COLO668 (cell line): ENCODE data around the gene FRZB.

ENCODE experiments used
- DNase-seq: peaks from one replicate; lab custom pipeline; 2025; ENCODE audit not compliant: unreplicated experiment; lab: John Stamatoyannopoulos, UW

The FRZB gene

DNA sequence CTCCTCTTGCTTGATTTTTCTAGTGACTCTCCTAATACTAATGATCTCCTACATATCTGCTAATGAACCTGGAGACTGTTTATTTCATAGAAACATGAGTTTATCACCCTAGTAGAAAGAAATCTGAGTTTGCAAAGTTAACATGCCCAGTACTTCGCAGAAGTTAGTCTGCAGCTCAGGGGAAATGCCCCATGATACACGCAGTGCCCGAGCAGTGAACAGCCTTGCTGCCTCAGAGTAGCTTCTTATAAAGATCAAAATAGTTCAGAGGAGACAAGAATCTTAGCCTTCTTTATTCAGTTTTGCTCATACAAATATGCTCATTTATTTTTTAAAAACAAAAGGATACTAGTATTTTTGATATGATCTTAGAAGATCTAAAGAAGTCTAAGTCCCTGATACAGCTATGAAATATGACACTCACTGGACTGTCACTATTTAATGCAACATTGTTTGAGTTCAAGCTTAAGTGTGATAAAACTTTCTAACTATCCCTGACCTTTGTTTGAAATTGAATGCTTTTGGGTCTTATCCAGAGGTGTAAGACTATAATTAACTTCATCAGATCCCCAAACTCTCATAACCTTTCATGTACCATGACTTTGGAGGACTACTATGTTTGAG lies 20.5 kb downstream of the FRZB start:
- DNase-seq = no peak

DNA sequence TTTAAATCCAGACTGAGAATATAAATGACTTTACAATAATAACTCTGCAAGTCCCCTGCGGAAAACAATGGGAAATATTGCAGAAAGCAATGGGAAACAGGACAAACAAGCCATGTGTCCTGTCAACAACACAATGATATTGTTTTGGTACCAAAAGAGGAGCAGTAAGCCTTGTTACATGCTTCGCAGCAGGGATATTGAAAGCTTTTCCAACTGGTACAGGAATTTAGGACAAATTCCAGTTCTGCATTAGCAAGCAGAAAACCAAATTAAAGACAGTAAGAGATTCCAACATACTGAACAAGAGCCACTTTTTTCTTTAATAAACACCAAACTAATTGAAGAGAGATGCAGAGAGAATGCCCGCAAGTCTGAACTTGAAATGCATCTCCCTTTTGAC lies 30.0 kb downstream of the FRZB start:
- no peak for DNase-seq

DNA sequence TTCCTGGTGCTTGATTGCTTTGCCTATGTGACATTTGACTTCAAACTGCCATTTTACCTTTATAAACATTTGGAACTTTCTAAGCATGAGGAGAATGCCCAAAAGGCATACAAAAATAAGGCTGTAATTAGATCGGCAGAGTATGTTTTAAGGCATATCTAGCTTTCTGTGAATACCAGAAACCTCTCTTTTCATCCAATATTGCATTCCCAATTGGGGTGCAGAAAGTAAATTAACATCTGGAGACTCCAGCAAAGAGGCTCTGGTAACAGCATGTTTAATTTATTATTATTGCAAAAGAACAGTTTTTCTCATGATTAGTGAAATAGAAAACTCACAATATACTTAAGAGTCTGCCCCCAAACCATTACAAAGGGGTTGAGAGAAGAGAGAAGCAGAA lies 32.1 kb downstream of the FRZB start:
- no peak for DNase-seq

DNA sequence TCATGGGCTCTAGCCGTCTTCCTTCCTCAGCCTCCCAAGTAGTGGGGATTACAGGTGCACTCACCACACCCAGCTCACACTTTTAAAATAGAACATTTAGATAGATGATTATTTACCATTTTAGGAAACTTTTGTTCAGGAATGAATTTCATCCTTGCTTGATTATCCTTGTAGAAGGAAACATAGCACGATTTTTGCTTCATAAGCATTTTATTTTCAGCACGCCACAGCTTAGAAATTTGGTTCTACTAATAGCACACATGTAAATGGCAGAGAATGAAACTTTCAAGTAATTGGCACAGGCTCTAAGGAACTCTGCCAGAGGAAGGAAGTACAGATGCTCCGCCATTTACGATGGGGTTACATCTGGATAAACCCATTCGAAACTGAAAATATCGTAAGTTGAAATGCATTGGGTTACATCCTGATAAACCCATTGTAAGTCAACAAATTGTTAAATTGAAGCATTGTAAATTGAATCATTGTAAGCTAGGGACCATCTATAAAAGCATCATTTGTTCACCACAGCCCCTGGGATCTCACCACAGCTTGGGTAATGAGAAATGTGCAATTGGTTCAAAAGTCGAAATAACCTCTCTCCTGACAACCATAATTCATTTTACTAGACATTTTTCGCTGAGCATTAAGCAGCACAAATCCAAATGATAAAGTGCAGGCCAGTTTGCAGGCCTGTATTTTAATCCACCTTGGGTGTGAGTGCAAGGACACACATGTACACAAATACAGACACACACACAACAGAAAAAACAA lies 33.2 kb downstream of the FRZB start:
- DNase-seq = no peak

DNA sequence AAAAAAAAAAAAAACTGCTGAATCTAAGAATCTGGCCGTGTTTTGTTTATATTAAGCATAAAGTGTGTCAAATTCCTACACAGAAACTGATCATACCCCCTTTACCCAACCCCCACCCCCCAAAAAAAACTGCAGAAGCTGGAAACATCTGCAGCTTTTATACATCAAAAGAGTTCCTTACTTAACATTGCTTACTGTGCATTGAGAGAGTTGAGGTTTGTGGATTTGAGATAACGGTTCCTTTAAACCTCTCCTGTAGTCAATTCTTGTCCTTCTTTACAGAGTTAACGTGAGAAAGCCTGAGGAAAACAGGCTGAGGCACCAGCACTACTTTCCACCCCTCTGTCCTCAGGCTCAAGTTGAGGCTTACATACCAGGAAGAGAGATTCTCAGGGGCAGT lies 34.5 kb downstream of the FRZB start:
- no peak for DNase-seq

DNA sequence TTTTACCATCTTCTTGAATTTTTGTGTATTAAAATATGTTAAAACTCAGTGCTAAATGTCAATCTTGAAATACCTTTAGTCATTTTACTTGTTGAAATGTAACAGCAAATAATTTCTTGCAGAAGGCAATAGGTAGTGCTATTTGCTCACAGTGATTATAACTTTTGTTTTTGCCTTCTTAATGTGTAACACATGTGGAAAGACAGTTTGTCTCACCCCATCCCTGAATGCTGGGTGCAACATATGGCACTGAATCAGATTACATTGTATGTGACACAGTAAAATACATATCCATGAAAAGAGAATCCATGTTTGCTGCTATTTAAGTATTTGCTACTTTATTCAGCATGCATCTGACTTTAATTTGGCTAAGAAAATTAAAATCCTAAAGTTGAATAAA lies 35.3 kb downstream of the FRZB start:
- no peak for DNase-seq

DNA sequence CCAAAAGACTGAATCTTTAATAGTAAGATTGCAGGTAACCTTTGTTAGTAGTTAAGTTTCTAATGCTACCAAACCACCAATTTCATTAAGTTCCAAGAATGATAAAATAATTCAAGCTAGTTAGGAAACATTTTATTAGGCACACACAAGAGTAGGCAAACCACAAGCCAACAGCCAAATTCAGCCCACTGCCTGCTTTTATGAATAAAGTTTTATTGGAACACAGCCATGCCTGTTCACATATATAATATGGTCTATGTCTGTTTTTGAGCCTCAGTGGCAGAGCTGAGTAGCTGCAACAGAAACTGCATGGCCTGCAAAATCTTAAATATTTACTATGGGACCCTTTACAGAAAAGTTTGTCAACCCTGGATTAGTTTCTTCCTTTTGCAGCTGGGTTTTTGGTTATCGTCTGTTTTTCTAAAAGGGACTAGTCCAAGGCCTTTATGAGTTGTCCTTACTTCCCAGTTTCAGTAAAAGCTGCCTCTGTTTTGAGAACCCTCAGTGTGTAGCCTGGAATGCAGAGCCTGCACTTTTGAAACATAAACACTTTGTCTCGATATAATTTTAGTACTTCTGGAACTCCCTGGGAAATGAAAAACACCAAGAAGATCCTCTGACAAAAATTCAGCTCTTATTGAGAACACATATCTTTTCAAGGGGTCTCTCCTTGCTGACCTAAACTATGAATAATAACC lies 39.1 kb downstream of the FRZB start:
- no peak for DNase-seq

DNA sequence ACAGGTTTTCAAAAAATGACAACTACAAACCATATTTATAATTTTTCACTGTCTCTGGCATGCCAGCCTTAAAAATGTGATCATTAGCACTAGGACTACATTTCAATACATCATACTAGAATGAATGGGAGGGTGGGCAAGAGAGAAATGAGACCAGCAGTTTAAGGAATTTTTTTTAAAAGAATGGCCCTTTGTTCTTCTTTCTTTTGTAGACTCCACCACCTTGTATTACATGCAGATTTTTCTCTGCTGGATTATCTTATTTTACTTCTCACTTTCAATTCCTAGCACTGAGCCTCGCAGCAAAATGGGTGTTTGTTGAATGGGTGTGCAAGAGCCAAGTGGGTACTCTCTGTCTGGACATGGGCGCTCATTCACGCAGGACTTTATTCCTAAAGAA lies 39.9 kb downstream of the FRZB start:
- DNase-seq = no peak

DNA sequence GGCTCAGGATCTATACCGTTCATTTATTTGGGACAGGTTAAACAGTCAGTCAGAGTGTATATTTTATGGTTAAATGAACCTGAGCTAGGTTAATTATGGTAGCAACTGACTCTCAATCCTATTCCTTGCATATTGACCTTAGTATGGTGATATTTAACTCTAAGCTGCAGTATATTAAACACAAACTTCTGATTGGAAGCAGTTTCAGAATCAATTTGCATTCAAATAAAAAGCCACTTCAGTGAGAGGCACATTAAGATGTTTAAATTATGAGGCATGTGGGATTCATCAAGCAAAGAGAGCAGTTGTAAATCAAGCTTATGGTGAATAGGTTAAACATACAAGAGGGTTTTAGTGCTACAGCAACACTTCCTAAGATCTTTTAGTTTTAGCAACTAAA lies 40.4 kb downstream of the FRZB start:
- DNase-seq = no peak

DNA sequence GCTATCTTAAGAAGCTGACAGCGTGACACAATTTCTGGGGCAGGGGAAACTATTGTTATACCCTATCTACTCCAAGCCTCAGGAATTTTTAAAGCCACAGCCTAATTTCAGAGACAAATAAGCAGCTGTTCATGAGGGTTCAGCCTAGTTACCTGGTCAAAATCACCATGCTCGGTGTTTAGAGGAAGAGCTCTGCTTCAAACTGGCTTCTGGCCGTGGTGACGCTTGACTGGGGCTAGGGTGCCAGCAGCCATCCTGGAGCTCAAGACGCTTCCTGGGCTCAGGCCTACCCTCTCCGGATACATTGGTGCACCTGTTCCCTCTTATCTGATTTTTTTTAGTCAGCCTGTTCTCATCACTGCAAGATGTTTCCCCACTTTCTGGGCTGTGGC lies 41.7 kb downstream of the FRZB start:
- DNase-seq = peak; percentile 66

DNA sequence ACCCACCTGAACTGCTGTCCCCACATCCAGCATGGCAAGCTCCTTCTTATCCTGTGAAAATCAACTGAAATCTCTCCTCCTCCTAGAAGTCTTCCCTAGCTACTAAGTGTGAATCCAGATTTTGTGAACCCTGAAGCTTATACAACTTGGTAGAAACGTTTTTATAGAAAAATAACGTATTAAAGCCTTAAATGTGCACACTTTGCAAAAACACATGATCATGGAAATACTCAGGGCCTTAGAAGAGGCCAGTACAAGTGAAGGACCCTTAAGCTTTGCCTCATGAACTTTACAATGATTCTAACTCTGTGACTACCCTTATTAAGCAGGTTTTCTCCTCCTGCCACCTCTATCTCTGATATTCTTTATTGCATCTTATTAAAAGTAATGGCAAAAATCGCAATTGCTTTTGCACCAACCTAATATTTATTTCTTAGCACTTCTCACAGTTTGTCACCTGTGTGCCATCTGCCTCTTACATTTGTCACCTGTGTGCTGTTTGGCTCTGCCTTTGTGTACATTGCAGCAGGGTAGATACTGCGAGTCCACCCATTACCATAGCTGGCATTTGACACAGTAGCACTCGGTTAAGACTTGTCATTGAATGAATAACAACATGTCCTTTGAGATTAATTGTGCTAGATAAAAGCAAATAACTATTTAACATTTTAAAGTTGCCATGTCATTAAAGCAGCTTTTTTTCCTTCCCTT lies 42.2 kb downstream of the FRZB start:
- DNase-seq = peak; percentile 59

DNA sequence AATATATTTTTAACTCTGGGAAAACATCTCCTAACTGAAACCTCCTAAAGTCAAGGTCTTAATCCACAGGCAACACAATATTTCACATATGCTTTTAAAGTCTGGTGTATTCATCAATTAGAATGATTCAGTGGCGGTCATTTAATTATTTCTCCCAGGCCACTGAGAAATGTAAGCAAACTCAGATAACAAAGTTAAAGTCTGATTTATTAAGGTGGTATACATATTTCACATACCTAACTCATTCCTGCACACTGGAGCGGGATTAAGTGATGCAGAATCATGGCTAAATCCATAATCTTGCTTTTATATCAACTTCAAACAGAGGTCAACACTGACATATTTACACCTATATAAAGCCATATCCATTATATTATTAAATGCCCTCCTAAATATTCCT lies 43.7 kb downstream of the FRZB start:
- no peak for DNase-seq

DNA sequence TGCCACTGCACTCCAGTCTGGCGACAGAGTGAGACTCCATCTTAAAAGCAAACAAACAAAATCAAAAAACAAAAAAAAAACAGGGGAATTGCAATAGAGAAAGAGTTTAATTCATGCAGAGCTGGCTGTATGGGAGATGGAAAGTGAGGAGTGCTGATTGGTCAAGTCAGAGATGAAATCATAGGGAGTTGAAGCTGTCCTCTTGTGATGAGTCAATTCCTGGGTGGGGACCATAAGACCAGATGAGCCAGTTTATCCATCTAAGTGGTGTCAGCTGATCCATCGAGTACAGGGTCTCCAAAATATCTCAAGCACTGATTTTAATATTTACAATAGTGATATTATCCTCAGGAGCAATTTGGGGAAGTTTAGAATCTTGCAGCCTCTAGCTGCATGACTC lies 45.3 kb downstream of the FRZB start:
- DNase-seq = no peak

DNA sequence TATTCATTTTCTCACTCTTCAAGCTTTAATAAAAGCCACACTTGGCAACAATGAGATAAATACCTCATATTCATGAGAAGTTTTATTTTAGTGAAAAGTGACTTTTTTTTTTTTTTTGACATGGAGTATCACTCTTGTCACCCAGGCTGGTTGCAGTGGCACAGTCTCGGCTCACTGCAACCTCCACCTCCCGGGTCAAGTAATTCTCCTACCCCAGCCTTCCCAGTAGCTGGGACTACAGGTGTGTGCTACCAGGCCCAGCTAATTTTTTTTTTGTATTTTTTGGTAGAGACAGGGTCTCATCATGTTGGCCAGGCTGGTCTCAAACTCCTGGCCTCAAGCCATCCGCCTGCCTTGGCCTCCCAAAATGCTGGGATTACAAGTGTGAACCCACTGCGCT lies 47.0 kb downstream of the FRZB start:
- DNase-seq = no peak

DNA sequence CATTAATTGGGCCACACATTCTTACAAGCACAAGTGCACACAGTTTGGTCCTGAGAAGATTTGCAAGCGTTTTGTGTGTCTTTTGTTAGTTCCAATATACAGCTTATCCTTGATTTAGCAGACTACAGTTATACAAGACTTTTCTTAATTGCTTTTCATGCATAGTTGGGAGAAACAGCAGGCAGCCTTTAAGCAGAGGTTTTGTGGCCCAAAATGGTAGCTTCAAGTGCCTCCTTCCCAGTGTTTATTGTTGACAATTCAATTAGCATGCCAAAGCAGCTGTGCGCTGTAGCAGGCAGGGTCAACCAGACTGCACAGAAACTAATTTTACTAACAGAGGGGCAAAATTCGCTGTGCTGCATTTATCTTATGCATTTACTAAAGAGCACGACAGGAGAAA lies 47.5 kb downstream of the FRZB start:
- DNase-seq = no peak

DNA sequence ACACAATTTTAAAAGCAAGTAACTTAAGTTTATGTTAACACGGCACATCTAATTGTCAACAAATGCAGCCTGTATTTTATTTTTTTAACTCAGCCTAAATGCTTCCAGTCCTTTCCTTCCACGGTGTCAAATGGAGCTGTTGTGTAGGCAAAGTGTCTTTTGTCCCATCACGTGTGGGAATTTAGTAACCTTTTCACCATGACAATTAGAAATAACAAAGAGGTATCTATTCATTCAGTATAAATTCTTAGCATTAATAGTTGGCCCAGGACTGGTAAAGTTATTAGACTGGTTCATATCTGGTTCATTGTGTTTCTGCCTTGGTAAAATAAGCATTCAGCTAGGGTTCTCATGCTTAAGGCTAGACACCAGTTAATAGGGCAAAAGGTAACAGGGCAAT lies 47.9 kb downstream of the FRZB start:
- no peak for DNase-seq

DNA sequence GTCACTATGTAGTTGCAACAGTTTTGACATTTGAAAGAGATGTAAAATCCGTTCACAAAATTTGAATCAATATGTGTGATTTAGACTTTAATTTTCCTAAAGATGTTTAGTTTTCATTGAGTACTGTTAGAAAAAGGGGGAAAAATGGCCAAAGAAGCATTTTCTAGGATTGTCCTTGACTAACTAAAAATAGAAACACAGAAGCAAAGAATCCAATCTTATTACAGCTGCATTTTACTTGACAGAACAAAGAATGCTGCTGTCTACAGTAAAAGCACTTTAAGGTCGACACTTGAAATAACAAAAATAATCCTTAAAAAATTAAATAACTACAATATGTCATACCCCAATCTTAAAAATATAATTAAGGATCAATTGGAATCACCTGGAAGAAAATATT lies 48.9 kb downstream of the FRZB start:
- no peak for DNase-seq

DNA sequence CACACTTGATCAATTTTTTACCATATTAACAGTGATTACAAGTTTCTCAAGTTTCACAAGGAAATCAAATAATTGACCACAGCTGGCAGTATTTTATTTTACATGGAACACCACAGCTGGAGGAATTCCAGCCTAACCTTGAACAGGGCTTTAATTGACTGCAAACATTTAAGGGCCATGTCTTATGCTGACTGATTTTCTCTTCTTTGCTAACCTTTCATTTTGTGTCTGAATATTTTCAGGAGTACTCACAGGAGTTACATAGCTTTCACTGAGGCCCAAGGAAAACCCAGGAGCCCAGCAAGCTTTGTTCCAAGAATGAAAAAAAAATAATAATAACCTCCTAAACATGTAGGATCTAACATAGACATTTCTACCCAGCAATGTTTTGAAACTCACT lies 49.6 kb downstream of the FRZB start:
- DNase-seq = no peak

DNA sequence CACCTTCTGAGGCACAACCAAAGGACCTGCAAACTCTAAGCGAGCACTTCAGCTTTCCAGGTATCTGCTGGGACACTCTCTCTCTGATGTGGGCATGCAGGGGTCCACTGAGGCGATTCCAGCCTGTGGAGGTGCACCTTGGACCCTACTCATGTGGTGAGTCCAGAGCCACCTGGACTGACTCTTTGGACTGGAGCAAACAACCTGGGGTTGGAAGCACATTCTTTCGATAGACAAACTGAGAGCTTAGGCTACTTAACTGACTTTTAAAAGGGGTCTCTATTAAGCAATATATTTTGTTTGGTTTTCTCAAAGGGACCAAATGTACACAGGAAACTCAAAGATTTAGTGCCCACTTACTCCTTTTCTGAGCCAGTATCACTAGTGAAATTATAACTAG lies 51.6 kb downstream of the FRZB start:
- no peak for DNase-seq

DNA sequence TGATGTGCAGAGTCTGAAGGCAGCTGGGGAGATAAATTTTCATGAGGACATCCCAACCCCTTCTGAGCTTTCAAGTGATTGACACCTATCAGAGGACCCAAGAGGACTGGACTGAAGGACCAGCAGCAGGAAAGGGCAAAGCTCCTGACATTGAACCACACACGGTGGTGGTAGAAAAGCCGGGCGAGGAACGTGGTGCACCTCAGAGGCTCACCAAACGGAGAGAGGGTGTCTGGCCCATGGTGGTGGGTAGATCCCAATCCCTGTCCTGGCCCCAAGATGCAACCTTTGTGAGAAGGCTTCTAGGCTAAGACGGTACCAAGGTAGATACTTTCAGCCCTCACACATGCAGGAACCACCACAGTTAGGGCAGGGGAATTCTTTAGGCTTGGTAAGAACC lies 52.1 kb downstream of the FRZB start:
- DNase-seq = no peak

DNA sequence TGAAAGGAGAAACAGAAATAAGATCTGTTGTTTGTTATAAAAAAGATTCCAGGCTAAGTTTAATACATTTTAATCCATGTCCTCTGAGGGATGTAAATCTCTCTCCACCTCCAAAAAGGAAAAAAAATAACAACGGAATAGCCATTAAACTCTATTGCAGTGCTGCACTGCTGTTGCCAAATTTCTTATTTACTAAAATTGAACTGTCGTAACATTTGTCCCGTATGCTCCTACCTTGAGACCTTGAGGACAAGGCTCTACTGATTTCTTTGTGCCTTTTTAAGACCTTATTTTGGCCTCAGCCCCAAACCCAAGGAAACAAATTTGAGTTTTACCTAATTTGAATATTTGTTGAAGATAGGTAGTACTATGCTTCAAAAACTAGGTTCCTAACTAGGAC lies 56.4 kb downstream of the FRZB start:
- DNase-seq = no peak

DNA sequence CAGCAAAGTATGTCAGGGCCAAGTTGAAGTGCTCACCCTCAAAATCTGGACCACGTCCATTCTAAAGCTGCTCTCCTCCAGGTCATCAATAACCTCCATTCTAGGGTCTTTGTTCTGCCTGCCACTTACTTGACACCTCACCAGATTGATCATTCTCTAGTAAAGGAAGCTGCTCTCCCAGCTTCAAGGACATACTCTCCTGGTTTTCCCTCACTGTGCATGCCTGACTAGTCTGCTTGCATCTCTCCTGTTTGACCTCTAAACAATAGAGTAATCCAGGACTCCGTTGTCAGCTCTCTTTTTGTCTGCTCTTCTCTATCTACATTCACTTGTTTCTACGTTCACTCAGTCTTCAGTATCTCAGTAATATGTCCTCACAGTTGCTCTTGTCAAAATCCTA lies 59.1 kb downstream of the FRZB start:
- DNase-seq = no peak
